Body of pancreas (tissue), 4 donors: ENCODE data around the gene DUSP28. TPM values are rescaled to one million over a fixed set of nuclear protein-coding genes. Genes with fewer than 3 reads are reported as not detected.
"Not testable (repeated sequence)": the region's sequence is repeated elsewhere in the genome, so short reads cannot be mapped to it uniquely, and the experiment has no call there.

ENCODE experiments used
- ATAC-seq: fragments of 150-250 bp; one replicate; pipeline ENCODE4 v1.9.1; 2016
- DNase-seq, 4 donors: peaks; one replicate each; pipeline ENCODE4 v3.0.0-alpha.2; 2019
- H3K27ac ChIP-seq, 4 donors: fragments of 200-600 bp; sonication (generic); 1 replicate in 3 of 4; 2 replicates in 1 of 4; pipeline versions ENCODE4 v1.5.1 to v1.6.1; 2016 to 2019; ENCODE audit warnings: mild to moderate bottlenecking in 1 of 4, mixed read lengths in 1 of 4, moderate library complexity in 1 of 4
- H3K27me3 ChIP-seq, 2 donors: fragments of 200-600 bp; sonication (generic); one replicate each; pipeline ENCODE4 v1.6.0; 2016; ENCODE audit warnings: mild to moderate bottlenecking in 1 of 2
- H3K36me3 ChIP-seq, 2 donors: fragments of 200-600 bp; sonication (generic); replicated peaks in 1 of 2; 2 replicates each; pipeline ENCODE4 v1.5.1; 2016; ENCODE audit warnings: low read depth in 2 of 2; ENCODE audit not compliant: insufficient read depth in 1 of 2
- H3K4me1 ChIP-seq: fragments of 200-600 bp; sonication (generic); one replicate; pipeline ENCODE4 v1.6.0; 2016
- H3K4me3 ChIP-seq, 2 donors: fragments of 200-600 bp; sonication (generic); 1 replicate in 1 of 2; 2 replicates in 1 of 2; pipeline ENCODE4 v1.5.1; 2016 to 2019
- H3K9me3 ChIP-seq, 3 donors: fragments of 200-600 bp; sonication (generic); 1 replicate in 2 of 3; 2 replicates in 1 of 3; pipeline ENCODE4 v1.5.1; 2016
- POLR2A ChIP-seq, 3 donors: fragments of 450-650 bp; IDR thresholded peaks; one replicate each; pipeline ENCODE4 v1.6.1; 2016; ENCODE audit warnings: antibody characterized with exemption in 3 of 3, mild to moderate bottlenecking in 2 of 3
- WGBS, 2 donors: methylation state at CpG; one replicate each; pipeline ENCODE4 v1.1.5; 2017; 5-methylcytosine and 5-hydroxymethylcytosine counted together
- intact Hi-C: fragments of 100-400 bp; cut with DNase I; formaldehyde crosslinking; loops from one replicate; pipeline ENCODE4 v1.15.1; 2023
- total RNA-seq, 2 donors: library from RNA; depleted of rRNA; stranded (reverse); fragments of >200 nt; gene quantifications; one replicate each; pipeline ENCODE4 v1.1.0, GENCODE V29; 2016
- TF ChIP-seq, protein P1 (sequence below), 7 experiments: fragments of 450-650 bp in 4 of 7; fragments of 200-600 bp in 3 of 7; sonication (generic) in 3 of 7; IDR thresholded peaks; one replicate each; pipeline ENCODE4 v1.5.1; 2016 to 2019; ENCODE audit warnings: antibody characterized with exemption in 7 of 7

The DUSP28 gene
- total RNA-seq, 2 donors from 2014 or later, result 4.7 to 6.6 TPM

DNA sequence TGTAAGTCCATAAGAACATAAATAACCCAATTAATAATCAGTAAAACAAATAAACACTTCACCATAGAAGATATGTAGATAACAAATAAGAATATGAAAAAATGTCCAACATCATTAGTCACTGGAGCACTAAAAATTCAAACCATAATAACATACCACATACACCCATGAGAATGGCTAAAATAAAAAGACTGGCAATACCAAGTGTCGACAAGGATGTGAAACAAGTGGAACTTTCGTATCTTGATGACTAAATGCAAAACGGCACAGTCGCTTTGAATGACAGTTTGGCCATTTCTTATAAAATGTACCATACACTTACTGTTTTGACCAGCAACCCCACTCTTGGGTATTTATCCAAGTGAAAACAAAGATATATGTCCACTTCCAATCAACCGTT, 29.1 kb upstream of the DUSP28 start:
- DNase-seq (no peak), ATAC-seq (no peak)
- no peaks in the 10 kb centered on the region for H3K4me1 ChIP-seq
- peaks cover 0 to 13% (median 0%) of the 10 kb centered on the region in 3 donors for H3K9me3 ChIP-seq
- H3K36me3 ChIP-seq, result no peaks in the 10 kb centered on the region
- TF ChIP-seq POLR2A (IDR thresholded peaks at IDR 0.05), result no peak
- TF ChIP-seq, protein P1, sequence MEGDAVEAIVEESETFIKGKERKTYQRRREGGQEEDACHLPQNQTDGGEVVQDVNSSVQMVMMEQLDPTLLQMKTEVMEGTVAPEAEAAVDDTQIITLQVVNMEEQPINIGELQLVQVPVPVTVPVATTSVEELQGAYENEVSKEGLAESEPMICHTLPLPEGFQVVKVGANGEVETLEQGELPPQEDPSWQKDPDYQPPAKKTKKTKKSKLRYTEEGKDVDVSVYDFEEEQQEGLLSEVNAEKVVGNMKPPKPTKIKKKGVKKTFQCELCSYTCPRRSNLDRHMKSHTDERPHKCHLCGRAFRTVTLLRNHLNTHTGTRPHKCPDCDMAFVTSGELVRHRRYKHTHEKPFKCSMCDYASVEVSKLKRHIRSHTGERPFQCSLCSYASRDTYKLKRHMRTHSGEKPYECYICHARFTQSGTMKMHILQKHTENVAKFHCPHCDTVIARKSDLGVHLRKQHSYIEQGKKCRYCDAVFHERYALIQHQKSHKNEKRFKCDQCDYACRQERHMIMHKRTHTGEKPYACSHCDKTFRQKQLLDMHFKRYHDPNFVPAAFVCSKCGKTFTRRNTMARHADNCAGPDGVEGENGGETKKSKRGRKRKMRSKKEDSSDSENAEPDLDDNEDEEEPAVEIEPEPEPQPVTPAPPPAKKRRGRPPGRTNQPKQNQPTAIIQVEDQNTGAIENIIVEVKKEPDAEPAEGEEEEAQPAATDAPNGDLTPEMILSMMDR (IDR thresholded peaks at IDR 0.05), result no peak
- no peak overlapping the region for H3K4me3 ChIP-seq
- H3K27me3 ChIP-seq, result no peaks in the 10 kb centered on the region
- 97 to 98% methylated on average over 5 of the region's 5 CpGs for WGBS, 2 donors
- intact Hi-C loops, result no loop called here
- no peak overlapping the region for H3K27ac ChIP-seq

DNA sequence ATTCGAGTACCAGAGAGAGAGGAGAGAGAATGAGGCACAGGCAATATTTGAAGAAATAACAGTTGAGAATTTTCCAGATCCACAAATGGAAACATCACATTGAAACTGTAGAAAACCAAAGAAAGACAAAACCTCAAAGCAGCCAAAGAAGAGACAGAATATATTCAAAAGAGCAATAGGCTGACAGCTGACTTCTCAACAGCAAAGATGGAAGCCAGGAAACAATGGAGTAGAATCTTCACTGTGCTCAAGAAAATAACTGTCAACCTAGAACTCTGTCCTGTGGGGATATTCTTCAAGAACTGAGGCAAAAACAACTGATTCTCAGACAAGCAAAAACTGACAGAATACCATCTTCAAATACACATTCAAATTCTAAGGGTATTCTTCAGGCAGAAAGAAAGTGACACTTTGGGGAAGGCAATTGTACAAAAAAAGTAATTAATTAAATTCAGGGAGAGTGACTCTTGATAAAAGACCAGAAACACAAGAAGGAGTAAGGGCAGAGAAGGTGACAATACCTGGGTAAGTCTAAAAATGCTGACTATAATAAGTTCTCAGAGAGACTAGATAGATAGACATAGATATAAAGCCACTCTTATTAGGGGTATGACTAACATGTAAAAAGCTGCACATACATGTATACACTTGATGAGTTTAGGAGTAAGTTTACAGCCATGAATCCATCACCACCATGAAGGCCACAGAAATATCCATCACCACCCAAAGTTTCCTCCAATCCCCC, 28.0 kb upstream of the DUSP28 start:
- H3K4me1 ChIP-seq, result no peaks in the 10 kb centered on the region
- H3K36me3 ChIP-seq, result no peaks in the 10 kb centered on the region
- H3K27me3 ChIP-seq, result no peaks in the 10 kb centered on the region
- ATAC-seq (no peak), DNase-seq (no peak)
- H3K9me3 ChIP-seq, result peaks cover 0 to 13% (median 0%) of the 10 kb centered on the region in 3 donors
- intact Hi-C loops, result no loop called here
- WGBS, 2 donors, result 93% methylated on average over 1 of the region's 1 CpG
- H3K4me3 ChIP-seq, result no peak overlapping the region
- TF ChIP-seq, protein P1 (IDR thresholded peaks at IDR 0.05), result no peak
- no peak for TF ChIP-seq POLR2A (IDR thresholded peaks at IDR 0.05)
- no peak overlapping the region for H3K27ac ChIP-seq

DNA sequence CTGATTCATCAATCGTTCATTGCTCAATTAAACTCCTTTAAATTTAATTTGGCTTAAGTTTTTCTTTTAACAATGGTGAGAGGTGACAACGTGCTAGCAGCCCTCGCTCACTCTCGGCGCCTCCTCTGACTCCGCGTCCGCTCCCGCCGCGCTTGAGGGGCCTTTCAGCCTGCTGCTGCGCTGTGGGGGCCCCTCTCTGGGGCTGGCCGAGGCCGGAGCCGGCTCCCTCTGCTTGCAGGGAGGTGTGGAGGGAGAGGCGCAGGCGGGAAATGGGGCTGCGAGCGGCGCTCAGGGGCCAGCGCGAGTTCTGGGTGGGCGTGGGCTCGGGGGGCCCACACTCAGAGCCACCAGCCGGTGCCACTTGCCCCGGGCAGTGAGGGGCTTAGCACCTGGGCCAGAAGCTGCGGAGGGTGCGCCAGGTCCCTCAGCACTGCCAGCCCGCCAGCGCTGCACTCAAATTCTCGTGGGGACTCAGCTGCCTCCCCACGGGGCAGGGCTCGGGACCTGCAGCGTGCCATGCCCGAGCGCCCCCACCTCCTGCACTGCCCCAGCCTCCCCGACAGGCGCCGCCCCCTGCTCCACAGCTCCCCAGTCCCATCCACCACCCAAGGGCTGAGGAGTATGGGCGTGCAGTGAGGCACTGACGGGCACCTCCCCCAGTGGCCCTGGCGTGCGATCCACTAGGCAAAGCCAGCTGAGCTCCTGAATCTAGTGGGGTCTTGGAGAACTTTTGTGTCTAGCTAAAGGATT, 22.0 kb upstream of the DUSP28 start:
- Histone ChIP-seq H3K4me3 (no peak overlapping the region), H3K9me3 (no peaks in the 10 kb centered on the region), H3K27me3 (no peaks in the 10 kb centered on the region), H3K4me1 (no peaks in the 10 kb centered on the region), H3K36me3 (no peaks in the 10 kb centered on the region), H3K27ac (no peak overlapping the region)
- 93 to 97% methylated on average over 21 to 30 of the region's 43 CpGs for WGBS, 2 donors
- DNase-seq (no peak), ATAC-seq (no peak)
- intact Hi-C loops, result no loop called here
- TF ChIP-seq, protein P1 (IDR thresholded peaks at IDR 0.05), result no peak
- TF ChIP-seq POLR2A (IDR thresholded peaks at IDR 0.05), result no peak

DNA sequence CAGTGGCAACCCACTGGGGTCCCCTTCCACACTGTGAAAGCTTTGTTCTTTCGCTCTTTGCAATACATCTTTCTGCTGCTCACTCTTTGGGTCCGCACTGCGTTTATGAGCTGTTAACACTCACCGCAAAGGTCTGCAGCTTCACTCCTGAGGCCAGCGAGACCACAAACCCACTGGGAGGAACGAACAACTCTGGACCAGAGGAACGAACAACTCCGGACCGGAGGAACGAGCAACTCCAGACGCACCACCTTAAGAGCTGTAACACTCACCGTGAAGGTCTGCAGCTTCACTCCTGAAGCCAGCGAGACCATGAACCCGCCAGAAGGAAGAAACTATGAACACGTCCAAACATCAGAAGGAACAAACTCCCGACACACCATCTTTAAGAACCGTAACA, 21.1 kb upstream of the DUSP28 start:
- H3K4me3 ChIP-seq, ATAC-seq, H3K9me3 ChIP-seq, H3K27me3 ChIP-seq, DNase-seq, H3K4me1 ChIP-seq, H3K36me3 ChIP-seq, H3K27ac ChIP-seq, intact Hi-C loops: not testable (repeated sequence)
- WGBS, 2 donors, result 96 to 97% methylated on average over 17 of the region's 17 CpGs

DNA sequence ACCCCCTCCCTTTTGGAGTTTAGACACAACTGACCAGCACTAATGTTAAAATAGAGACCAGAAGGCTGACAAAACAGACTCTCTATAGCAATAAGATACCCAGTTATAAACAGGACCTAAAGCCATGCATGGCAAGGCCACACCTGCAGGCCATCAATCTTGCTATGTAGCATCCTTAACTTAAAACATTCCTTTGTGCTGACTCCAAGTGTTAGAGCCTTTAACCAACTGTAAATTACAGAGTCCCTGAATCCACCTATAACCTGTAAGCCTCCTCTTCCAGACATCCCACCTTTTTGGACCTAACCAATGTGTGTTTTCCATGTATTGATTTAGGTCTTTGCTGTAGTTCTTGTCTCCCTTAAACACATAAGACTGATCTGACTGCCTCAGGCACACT, 20.3 kb upstream of the DUSP28 start:
- no peak for DNase-seq
- Histone ChIP-seq H3K4me1 (no peaks in the 10 kb centered on the region), H3K27ac (no peak overlapping the region), H3K27me3 (no peaks in the 10 kb centered on the region), H3K9me3 (no peaks in the 10 kb centered on the region), H3K4me3 (no peak overlapping the region), H3K36me3 (no peaks in the 10 kb centered on the region)
- ATAC-seq, result no peak
- TF ChIP-seq POLR2A (IDR thresholded peaks at IDR 0.05), result no peak
- TF ChIP-seq, protein P1 (IDR thresholded peaks at IDR 0.05), result no peak
- intact Hi-C loops, result no loop called here
